ENCODE data around the gene ADGRB2.

- TF ChIP-seq EP300 (IDR thresholded peaks at IDR 0.05) (no peak), CTCF (IDR thresholded peaks at IDR 0.05) (peak in 4 of 7 experiments; percentile 34 to 42 (median 36)), POLR2A (IDR thresholded peaks at IDR 0.05) (no peak), POLR2AphosphoS5 (IDR thresholded peaks at IDR 0.05) (no peak)
These were observed 80.1 kb downstream of the ADGRB2 start for GRCh38 chr1:31683997-31684396.
